Amniotic stem cell (primary cell): ENCODE results near the gene DEPDC5.

Experiments
- DNase-seq: peaks from one replicate; lab custom pipeline; 2025; lab: John Stamatoyannopoulos, UW

The DEPDC5 gene

GRCh38 chr22:31925056-31925455 lies 171.2 kb downstream of the DEPDC5 start:
- no peak for DNase-seq

DNA sequence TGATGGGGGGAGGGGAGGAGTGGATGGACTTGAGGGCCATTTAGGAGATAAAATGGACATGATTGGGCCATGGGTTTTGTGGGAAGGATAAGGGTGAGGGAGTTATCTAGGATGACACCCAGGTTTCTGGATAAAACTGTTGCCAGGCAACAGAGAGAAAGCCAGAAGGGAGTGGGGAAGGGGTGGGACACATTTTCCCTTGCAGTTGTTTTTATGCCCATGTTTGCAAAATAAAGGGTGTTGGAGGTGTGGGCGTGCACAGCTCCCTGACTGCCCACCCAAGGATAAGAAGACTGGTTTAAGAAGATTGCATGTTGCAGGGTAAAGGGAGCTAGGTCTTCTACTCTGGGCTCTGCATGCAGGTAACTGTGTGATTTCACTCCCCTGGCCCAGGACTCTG lies 172.2 kb downstream of the DEPDC5 start:
- DNase-seq: no peak

- DNase-seq: no peak
These were observed 173.2 kb downstream of the DEPDC5 start for GRCh38 chr22:31926969-31927368.

DNA sequence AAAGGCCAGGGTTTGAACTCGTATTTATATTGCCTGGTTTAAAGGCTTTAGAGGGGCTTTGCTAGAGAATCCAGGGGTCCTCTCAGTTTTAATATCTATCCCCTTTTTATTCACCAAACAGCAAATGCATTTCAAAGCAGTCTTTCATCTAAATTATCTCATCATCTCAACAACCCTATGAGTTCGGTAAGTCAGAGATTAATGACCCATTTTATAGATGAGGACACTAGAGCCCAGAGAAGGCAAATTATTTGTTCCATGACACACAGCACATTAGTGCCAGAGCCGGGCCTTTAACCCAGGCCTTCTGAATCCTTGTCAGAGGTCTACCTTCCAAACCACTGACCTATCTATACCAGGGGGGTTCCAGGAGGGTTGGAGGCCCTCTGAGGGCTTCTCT lies 173.7 kb downstream of the DEPDC5 start:
- DNase-seq: no peak

DNA sequence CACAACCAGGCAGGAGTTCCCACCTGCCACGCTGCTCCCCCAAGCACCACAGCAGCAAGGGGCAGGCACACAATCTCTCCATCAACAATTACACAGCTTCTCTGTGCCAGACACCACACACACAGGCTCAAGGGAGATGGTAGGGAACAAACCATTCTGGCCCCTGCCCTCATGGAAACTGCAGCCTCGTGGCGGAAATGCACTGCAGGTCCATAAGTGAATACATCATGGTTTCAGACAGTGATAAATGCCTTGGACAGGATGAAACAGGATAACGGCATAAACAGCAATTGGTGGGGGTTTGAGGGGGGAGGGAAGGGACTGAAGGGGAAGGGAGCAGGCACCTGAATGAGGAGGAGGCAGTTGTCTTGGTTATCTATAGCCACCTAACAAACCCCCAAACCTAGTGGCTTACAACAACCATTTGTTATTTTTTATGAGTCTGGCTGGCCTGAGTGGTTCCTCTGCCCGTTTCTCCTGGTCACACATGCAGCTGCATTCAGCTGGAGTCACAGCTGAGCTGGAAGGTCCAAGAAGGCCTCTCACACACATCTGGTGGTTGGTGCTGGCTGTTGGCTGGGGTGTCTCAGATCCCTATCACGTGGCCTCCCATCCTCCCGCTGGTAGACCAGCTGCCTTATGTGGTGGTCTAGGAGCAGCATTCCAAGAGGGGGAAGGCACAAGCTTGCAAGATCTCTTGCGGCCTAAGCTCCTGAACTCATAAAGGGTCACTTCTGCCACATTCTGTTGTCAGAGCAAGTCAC lies 175.5 kb downstream of the DEPDC5 start:
- no peak for DNase-seq

DNA sequence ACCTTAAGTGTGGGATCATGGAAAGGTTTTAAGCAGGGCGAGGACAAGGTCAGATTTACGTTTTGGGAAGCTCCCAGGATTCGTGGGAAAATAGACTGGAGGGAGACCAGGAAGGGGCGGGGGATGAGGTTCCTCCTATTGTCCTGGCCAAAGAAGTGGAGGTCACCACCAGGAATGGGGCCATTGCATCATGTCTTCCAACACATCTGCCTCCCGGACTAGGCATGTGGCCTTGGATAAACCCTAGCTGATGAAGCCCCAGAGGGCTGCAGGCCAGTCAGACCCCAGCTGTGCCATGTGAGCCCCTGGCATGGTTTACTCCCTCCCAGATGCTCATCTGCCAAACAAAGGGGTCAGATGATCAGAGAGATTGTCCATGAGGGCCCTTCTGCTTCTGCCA lies 179.0 kb downstream of the DEPDC5 start:
- DNase-seq: no peak

DNA sequence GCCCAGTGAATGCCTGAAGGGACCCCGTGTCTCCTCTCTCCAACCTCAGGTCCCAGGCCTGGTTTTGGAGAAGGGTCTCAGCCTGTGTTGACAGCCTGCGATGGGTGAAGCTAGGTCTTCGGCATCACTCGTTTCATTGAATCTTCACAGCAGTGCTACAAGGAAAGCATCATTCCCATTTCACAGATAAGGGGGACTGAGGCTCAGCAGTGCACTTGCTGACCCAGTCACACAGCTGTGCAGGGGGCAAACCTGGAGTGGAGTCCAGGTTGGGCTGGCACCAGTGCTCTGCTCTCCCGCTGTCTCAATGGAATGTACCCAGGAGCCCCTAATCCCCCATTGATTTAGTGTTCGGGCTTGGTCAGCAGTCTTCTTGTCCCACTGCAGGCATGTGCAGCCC lies 179.6 kb downstream of the DEPDC5 start:
- no peak for DNase-seq

GRCh38 chr22:31933816-31934482 lies 180.1 kb downstream of the DEPDC5 start:
- no peak for DNase-seq

- DNase-seq: no peak
These were observed 182.3 kb downstream of the DEPDC5 start for GRCh38 chr22:31935961-31936635.

DNA sequence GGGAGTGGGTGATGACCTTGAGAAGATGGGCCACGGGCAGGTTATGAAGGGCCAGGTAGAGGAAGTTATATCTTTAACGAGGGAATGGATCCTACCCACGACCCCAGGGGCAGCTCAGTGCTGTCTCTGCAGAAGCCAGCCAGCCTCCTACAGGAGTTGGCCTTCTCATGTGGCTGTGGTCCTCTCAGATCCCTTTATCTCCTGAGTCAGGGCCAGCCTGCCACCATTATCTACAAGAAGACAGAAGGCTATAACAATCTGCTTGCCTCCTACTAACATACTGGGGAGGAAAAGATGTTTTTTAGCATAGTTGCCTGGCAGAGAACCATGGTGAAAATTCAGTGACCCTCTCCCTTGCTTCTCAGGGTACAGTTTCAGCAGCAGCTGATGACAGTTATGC lies 183.5 kb downstream of the DEPDC5 start:
- no peak for DNase-seq

GRCh38 chr22:31938296-31938695 lies 184.5 kb downstream of the DEPDC5 start:
- DNase-seq: no peak

DNA sequence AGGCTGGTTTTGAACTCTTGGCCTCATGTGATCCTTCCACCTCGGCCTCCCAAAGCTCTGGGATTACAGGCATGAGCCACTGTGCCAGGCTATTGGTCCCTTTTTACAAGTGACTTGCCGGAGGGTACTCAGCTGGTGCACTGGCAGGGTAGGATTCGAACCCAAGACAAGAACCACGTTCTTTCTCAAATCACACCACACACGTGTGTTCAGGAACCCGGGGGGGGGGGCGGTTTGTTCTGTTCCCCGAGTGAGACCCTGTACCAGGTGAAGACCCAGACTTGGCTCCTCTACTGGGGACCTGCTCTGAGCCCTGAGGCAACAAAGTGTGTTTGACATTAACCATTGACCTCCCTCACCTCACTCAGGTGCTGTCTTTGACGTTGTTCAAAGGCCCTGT lies 186.7 kb downstream of the DEPDC5 start:
- no peak for DNase-seq

- DNase-seq: no peak
These were observed 188.3 kb downstream of the DEPDC5 start for GRCh38 chr22:31942091-31942490.

- no peak for DNase-seq
These were observed 189.6 kb downstream of the DEPDC5 start for GRCh38 chr22:31943206-31943977.

DNA sequence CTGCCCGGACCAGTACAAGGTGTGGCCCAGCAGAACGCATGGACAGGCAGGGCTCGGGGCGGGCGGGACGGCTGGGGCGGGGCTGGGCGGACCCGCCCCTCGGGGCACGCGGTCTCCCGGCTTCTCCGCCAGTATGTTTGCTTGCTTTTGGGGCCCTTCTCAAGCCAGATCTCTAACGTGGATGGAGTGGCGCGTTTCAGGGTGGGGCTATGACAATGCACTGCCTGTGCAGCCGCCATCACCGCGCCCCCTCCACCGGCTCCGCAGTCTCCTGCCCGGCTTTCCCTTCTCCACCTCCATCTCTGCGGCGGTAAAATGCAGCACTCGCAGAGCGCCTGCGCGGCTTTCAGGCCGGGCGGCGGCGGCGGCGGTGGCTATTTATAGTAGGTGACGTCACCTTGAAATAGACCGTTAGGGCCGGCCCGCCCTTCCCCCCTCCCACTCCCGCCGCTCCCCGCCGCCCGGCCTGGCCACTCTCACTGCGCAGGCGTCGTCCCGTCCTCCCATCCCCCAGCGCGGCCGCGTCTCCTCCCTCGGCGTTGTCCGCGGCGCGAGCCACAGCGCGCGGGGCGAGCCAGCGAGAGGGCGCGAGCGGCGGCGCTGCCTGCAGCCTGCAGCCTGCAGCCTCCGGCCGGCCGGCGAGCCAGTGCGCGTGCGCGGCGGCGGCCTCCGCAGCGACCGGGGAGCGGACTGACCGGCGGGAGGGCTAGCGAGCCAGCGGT lies 190.3 kb downstream of the DEPDC5 start, which contains the start of gene YWHAH:
Gene YWHAH (plus strand): TSS at position 558 of the 722 bp plus-strand sequence. CDS start 199 bp downstream, outside the sequence.
- DNase-seq: peak; percentile 78

DNA sequence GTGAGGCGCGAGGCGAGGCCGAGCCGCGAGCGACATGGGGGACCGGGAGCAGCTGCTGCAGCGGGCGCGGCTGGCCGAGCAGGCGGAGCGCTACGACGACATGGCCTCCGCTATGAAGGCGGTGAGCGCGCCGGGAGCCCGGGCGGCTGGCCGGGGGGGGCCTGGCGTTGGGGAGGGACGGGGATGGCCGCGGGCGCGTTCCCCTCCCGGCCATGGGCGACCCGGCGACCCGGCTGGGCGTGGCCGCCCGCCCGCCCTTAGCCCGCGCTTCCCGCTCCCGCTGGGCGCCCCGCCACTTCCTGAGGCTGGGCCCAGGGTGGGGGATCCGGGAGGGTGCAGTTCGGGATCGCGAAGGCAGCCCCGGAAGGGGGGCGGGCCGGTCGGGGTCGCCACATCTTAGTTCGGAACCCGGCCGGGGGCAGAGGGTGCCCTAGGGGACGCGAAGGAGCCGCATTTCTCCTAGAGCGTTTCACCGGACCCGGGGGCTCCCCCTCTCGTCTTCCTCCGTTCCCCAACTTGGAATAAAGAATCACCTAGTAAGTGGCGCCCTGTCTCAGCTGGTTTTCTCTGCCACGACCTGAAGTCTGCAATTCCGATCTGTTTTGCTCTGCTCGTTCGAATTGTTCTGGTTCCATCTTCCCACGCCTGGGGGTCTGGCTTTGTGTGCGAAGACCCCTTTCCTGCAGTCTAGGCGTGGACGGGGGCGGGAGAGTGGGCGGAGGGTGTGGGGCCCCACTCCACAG lies 191.1 kb downstream of the DEPDC5 start:
- no peak for DNase-seq

DNA sequence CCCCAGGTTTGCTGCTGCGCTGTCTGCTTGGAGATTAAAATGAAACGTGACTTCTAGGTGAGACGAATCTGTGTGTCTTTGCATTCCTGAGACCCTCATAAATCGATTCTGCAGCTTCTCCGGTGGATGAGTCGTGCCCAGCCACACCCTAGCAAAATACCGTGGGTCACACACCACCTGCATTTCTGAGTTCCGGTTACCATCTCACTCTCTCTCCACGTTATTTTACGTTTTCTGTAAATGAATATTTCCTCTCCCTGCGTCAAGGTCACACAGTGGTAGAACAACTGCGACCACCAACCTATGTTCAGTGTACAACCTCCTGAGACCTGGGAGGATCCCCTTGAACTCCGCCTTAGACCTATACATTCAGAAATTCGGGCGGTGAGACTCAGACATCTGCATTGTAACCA lies 191.6 kb downstream of the DEPDC5 start:
- DNase-seq: no peak

DNA sequence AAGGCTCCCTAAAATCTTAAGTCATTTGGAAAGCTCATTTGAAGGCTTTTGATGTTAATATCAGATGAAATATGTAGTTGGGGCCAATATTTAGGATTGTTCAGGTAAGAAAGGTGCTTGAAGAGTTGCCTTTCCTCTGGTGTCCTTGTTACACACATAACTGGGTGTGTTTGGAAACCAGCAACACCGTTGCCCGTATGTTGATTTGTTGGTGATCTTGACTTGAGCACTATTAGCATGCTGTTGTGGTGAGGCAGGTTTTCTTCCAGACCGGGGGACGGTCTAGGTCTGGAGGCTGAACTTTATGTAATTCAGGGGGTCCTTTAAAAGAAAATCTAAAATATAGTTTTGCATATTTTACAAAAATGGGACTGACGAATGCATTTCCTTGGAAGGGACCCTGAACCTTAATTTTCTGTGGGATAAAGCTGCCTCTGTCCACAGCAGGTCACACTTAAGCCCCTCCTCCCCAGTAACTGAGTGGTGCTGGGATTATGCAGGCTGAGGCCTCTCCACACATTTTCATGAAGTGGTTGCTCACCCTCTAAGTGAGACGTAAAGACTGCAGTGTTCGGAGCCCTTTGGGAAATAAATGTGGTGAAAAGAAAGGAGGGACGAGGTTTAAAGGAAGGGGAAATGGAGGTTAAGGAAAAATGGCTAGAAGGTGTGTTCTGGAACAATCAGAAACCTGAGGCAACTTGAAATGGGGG lies 192.3 kb downstream of the DEPDC5 start:
- no peak for DNase-seq

DNA sequence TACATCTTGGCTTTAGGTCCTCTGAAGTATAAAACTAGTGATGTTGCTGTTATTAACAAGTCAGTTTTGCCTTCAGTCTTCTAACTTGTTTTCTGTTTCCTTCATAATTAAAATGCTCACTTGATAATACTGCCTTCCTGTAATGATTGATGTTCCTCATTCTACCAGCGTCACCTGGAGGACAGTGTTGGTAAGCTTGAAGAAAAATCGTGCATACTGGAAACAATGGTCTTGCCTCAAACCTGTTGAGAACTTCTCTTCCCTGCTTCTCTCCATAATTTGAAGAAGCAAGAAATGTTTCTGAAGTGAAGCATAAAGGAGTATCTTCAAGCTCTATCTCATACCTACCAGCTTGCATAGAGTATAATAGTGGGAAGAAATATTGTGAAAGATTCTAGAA lies 193.5 kb downstream of the DEPDC5 start:
- DNase-seq: no peak

DNA sequence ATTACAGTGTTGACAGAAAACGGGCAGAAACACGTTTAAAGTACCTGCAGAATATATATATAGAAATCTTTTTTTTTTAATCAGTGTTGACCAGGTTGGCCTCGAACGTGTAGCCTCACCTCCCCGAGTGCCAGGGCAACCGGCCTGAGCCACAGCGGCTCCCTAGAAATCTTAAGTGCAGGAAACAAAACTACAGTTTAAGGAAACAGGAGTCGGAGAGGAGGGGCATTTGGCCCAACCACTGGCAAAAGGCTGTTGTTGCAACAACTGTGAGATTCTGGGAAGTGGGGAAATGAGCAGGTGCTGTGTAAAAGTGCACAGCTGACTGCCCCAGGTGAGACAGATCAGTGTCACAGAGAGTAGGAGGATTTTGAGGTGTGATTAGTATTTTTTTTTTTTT lies 194.2 kb downstream of the DEPDC5 start:
- DNase-seq: no peak
